GM19372 (cell line): ENCODE results near the gene ZNF181.
"Not testable (repeated sequence)": the region's sequence is repeated elsewhere in the genome, so short reads cannot be mapped to it uniquely, and the experiment has no call there.

Experiments used
- ATAC-seq: cut with Tn5 transposase; IDR thresholded peaks from one replicate; pipeline ENCODE4 v1.9.1; 2021; ENCODE audit warnings: mild to moderate bottlenecking, low read depth, moderate library complexity; ENCODE audit not compliant: unreplicated experiment

Gene ZNF181

DNA sequence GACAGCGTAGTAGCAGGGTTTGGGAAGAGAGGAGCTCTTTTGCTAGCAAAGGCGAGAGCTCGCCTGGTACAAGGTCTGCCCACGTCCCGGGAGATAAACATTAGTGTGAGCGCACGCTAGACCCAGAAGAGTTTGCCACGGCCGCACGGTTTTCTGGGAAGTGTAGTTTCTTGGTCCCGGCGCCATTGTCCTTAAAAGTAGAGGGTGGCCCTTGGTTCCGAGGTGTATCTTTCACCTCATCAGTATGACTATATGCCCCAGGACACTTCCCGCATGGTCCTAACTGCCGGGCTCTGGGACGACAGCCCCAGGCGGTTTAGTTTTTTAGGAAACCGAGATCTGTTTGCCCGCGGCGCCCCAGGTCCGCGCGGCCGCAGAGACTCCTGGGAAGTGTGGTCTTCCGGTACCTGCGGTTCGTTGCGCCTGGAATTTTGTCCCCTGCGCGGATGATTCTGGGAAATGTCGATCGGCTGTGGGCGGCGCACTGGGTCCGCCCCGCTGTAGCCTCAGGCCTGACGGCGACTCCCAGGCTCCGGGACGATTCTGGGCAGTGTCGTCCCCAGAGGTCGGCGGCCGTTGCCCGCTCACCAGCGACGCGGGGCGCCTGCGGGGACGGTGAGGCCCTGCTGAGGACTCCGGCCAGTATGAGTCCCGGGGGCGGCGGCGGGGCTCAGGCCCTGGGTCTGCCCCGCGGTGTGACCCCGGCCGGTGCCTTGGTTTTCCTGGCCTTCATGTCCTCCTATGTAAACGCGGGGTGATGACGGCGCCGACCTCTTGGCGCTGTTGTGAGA is at the start of gene ZNF181:
Gene ZNF181 (plus strand): TSS at position 498 of the 791 bp plus-strand sequence. CDS start 795 bp downstream, outside the sequence.
- peak; percentile 72 for ATAC-seq

DNA sequence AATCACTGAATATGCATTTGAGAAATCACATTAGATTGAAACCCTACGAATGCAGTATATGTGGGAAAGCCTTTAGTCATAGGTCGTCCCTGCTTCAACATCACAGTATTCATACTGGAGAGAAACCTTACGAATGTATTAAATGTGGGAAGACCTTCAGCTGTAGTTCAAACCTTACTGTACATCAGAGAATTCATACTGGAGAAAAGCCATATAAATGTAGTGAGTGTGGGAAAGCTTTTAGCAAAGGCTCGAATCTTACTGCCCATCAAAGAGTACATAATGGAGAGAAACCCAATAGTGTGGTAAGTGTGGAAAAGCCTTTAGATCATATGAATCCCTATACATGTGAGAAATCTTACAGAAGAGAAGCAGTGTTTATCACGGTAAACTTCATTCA is 48.8 kb upstream of the ZNF181 start:
- ATAC-seq: not testable (repeated sequence)

DNA sequence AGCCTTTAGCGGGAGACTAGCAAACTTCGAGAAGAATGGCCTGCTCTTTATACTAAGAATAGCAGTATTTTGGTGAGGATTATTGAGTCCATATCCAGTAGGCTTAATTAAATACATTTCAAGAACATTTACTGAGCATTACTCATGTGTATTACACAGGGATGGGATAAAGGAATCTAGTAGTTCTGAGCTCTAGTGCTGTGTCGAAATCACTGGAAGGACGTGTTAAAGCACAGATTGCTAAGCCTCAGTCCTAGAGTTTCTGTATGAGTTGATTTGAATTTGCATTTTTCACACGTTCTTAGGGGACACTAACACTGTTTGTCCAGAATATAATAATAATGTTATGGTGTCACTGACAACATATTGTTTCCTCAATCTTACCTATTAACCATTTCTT is 47.6 kb upstream of the ZNF181 start:
- no peak for ATAC-seq

DNA sequence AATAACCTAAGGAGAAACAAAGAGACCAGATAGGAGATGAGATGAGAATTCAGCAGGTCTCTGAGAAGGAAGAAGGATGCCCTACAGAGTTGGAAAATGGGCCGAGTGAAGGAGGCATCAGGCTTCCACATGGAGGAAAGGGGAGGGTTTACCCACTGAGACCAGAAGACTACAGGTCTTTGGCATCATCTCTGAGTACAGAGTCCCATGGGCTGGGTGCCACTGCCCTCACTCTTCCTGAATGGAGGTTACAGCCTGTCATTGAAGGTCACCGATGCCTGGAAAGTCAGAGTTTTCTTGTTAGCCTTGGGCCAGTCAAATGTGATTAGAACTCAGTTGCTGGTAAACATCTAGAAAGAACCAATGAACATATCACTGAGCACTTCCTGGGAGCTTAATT is 46.7 kb upstream of the ZNF181 start:
- ATAC-seq: no peak

DNA sequence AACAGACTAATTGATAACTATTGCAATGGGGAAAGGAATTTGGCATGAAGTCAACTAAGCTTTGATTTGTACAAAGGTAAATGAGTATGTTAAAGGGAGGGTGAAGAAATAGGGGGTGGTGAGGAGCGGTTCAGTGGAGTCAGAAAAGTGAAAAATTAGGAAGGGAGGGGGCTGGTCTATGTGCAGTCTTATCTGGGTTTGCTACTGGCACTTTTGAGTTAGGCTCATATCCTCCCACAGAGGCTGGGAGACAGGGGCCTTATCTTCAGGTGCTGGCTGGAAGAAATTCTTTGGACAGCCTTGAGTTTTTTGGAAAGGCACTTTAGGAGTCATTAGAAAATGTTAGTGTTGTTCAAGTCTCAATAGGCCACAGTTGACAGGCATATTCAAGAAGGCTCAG is 45.5 kb upstream of the ZNF181 start:
- no peak for ATAC-seq

DNA sequence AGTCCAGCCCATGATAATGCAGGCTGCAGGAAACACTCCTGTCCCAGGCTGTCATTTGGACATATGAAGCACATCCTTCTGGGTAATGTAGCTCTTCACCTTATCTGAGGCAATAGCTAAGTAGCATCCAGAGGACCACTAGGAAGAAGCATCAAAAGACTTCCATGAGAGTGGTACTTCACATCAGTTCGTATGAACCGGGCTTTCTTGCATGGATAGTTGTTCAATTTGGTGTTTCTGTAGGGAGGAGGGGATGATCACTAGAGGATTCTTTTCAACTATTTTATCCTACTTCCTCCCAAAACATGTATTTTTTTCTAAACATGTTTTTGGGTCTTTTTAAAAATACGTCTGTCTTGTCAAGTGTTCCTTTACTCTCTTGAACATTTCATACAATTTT is 43.7 kb upstream of the ZNF181 start:
- no peak for ATAC-seq

DNA sequence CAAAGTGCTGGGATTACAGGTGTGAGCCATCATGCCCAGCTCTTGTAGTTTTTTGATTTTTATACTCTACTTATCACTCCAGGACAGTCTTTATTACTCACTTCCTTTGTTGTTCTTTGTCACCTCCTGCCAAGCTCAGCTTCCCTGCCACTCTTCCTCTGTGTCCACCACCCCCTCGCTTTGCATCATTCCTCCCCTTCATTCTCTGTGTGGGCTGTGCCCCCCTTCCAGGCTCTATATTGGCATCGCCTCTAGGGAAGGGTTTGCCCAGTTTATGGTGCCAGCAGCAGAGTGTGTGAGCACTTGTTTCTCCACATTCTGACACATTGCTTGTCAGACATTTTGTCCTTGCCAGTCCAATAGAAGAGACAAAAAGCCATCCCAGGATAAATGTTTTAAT is 41.5 kb upstream of the ZNF181 start:
- no peak for ATAC-seq

DNA sequence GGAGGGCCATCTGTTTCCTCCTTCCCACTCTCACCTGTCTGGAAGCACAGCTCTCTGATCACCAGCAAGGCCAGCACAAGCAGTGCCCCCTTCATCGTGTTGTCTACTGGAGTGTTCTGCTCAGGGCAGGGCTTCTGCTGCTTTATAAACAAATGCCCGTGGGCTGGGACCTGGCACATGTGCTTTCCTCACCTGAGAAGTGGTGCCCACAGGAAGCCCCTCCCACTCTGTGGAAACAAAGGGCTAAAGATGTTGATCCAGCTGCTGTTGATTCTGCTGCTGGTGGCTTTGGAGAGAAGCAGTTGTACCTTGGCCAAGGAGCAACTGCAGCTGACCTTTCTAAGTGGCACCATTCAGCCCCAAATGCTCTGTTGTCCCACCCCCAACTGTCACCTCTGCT is 26.4 kb upstream of the ZNF181 start:
- ATAC-seq: no peak

DNA sequence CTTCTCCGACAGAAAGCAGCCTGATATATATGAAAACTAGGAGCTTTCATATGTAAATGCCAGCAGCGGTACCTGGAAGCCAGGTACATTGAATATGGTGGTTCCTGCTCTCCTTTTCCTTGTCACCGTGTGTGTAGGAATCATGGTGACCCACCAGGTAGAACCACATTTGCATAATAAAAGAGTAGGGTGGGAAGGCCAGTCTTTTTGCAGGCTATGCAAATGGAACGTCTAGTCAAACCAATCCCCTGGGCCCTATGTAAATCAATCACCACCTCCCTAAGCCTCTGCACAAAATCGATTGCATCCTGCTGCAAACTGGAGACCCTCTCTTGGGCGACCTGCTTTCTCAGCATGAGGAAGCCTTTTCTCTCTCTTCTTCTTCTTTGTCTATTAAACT is 22.2 kb upstream of the ZNF181 start:
- ATAC-seq: no peak

DNA sequence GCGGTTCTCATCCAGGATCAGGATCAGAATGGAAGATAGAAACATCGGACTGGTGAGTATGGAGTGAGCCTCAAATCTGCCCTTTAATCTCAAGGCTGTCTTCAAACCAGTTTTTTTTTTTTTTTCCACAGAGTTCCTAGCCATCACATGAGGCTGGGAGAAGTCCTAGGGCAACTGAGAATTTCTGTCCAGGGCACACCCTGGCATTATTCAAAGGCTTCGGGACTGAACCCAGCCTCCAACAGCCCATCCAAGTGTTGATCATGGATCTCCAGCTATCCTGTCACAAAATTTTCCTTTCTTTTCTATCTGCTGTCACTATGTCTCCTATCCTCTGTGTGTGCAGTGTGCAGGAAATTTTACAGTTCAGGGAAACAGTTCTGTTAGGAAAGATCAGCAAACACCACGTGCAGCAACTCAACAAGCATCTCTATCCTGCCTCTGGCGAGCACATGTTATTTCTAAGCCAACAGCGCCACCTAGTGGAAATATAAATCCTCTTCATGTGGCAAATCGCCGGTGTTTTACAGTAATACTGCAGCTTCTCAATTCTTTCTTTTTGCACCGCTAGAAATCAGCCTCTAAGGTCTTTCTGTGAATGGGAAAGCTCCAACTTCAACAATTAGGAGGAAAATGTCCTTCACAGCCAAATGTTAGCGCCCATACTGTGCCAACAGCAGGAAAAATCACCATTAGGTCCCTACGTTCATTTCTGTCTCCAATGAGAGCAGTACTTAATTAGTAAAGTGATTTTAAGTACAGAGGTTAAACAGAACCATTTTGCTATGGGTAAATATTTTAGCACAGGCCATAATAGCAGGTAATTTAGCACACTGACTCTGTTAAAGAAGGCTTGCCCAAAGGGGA is 21.4 kb upstream of the ZNF181 start:
- ATAC-seq: no peak

DNA sequence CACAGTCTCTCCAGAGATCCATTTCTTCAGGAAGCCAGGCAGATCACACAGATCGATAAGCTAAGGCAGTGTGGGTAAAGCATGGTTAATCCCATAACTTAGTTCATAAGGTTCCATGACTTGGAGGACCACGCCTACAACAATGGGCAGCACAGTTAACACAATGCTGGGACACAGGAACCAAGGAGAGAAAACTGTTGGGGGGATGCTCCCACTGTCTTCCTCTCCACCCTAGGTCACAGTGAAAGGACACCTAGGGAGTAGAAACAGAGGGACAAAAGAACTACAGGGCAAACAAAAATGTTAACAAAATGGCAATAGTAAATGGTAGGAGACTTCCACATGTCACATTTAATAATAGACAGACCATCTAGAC is 20.8 kb upstream of the ZNF181 start:
- ATAC-seq: no peak

DNA sequence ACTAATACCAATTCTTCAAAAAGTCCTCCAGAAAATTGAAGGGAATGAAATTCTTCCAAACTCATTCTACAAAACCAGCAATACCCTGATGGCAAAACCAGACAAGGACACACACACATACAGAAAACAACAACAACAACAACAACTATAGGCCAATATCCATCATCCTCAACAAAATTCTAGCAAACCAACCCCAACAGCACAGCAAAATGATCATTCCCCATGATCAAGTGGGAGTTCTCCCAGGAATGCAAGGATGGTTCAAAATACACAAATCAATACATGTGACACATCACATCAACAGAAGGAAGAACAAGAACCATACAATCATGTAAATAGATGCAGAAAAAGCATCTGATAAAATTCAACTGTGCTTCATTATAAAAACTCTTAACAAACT is 18.7 kb upstream of the ZNF181 start:
- ATAC-seq: no peak

DNA sequence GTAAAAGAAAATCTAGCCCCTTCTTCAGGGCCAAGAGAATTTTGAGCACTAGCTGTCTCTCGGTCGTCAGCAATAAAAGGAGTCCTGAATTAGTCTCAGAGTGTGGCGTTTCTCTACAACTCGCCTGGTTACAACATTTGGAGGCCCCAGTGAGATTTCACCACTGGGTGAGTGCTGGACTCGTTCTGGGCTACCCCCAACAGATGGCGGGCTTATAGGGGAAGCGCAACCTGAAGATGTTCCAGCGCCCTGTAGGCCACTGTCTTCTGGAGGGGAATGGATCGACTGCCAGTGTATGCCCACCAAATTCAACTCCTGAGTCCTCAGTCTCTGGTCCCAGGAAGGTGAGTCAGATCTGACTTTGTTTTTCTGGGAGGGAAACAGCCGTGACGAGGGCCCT is 11.7 kb upstream of the ZNF181 start:
- no peak for ATAC-seq

DNA sequence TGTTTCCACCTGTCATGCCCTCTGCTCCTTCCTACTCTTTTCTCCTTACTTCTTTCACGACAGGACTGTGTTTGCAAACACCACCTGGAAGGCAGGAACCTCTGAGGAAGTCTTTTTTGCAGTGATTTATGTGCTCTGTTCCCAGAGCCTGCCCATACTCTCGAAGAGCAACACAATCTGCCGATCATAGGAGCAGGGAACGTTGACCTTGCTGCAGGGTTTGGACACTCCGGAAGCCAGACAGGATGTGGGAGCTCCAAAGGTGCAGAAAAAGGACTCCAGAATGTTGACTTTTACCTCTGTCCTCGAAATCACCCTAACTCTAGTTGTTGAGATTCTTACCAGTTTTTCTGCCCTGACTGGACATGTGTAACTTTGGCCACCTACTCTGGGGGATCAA is 8.6 kb upstream of the ZNF181 start:
- no peak for ATAC-seq

DNA sequence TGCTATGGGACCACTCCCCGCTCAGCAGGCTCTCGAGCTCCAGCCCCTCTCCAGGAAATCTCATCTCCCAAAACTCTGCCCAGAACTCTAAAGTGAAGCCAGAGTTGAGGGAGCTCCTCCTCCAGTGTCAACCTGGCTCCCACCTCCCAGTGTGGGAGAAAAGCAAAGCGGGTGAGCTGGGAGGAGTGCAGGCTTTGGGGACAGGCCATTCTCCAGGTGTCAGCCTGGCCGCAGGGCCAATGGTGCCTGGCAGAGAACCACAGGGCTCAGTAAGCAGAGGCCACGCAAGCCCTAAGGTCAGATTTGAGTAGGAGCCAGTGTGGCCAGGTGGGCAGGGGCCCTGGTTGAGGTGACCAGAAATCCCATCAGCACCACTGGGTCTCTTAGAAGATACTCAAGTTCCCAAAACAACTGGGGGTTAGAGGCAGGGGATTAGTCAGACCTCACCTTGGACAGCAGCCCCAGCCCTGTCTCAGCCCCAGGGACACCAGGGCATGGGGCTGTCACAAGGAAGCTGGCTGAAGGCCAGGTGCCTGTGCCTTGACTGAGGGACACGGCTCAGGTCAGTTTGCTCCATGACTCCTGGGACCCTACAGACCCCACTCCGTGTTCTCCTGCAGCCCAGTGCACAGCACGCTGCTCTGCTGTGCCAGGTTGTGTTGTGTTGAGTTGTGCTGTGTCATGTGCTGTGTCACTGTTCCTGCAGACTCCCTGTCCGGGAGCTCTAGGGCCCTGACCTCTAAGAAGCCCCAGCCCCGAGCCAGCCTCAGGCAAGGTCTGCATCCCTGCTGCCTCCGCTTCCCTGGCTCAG is 2.8 kb upstream of the ZNF181 start:
- no peak for ATAC-seq

DNA sequence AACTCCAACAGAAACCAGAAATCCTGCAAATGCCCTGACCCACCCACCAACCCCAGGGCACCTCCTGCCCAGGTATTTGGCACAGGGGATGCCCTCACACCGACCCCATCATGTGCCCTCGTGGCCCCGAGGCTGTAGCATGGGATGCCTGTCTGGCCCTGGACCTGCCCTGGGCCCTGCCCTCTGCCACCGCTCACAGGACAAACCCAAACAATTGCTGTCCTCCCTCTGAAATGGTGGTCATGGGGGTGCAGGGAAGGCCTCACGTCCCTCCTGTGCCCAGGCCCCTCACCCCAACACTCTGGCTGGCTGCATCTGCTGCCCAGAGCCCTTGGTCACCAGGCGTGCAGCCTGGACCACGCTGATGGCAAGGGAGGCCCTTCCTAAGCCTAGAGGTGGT is 2.1 kb upstream of the ZNF181 start:
- no peak for ATAC-seq

DNA sequence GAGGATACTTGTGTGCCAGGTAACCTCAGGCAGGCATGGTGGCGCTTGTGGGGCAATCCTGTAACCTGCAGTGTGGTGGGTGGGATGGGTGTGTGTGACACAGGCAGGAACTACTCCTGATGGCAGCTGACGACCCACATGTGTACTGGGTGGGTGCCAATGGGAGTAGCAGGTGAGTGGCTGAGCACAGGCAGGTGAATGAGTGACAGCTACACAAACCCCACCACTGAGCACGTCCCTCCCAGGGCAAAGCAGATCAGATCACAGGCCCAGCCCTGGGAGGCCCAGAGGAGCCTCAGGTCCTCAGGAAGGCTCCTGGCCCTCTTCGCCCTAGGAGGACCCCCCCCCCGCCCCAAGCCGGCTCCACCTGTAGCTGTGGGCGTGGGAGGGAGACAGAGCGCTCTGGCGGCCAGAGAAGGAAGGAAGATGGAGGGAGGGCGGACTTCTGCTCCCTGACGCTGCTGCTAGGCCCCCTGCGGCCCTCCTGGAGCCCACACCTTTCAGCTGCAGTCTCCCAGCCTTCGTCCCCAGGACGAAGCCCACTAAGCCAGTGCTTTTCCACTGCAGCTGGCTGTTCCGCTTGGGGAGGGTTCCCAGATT is 1.3 kb upstream of the ZNF181 start:
- no peak for ATAC-seq

DNA sequence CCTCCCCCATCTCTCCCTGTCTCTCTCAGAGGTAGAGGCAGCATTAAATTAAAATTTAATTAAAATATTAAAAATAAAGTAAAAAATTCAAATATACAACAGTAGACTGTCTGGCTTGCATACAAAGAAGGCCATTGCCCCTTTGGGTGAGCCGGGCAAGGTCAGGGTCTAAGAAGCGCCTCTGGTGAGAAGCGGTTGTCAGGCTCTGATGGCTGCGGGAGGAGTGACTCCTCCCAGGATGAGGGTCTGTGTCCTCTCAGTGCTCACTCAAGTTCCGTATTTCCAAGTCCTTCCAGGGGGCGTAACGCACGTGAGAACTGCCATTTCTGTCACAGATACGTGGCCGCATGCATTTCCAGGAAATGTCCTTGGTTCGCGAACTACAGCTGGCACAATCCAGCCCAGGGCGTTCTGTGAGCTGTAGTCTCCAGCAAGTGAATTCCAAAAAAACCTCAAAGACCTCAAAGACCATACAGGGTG is 737 bp upstream of the ZNF181 start:
- ATAC-seq: peak; percentile 3

DNA sequence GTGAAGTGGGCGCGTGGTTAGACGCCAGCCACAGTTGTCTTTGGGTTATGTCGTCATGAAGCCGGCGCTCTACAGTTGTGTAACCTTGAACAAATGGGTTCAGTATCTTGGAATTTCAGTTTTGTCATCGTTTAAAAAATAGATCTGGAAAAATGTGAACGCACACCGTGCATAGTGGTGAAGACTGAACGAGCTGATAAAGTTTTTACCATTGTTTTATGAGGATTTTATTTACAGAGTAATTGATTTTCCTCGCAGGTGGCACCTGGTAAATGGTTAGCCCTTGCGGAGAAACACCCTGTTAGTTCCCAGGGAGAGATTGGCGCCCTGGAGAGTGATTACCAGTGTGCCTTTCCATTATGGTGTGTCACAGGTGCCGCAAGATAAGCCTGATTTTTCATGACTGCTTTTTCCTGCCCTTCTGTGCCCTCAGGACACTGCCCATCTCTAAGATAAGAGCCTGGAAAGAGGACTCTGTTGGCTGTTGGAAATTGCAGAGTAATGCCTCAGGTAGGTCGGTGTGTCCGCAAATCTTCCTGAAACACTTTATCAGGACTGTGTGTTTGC is 577 bp downstream of the ZNF181 start:
- ATAC-seq: no peak
